Fibroblast of villous mesenchyme (primary cell): ENCODE data around the gene MAOB. TPM values are rescaled to one million over a fixed set of nuclear protein-coding genes. Genes with fewer than 3 reads are reported as not detected.

Experiments
- DNase-seq: peaks from one replicate; pipeline ENCODE4 v3.0.0-alpha.2; 2010; ENCODE audit warnings: low read depth
- H3K4me3 ChIP-seq: 2 replicates; pipeline ENCODE4 v1.5.1; 2011; ENCODE audit warnings: low read depth, mild to moderate bottlenecking, low read length
- CTCF ChIP-seq: IDR thresholded peaks from 2 replicates; pipeline ENCODE4 v1.5.1; 2012; ENCODE audit warnings: low read depth, mild to moderate bottlenecking, low read length; ENCODE audit not compliant: insufficient read depth
- total RNA-seq: library from RNA; depleted of rRNA; stranded (reverse); fragments of >200 nt; gene quantifications from 2 replicates; pipeline ENCODE4 v1.2.3, GENCODE V29; 2012

Gene MAOB
- total RNA-seq, 1 donor, result 0.43 TPM

DNA sequence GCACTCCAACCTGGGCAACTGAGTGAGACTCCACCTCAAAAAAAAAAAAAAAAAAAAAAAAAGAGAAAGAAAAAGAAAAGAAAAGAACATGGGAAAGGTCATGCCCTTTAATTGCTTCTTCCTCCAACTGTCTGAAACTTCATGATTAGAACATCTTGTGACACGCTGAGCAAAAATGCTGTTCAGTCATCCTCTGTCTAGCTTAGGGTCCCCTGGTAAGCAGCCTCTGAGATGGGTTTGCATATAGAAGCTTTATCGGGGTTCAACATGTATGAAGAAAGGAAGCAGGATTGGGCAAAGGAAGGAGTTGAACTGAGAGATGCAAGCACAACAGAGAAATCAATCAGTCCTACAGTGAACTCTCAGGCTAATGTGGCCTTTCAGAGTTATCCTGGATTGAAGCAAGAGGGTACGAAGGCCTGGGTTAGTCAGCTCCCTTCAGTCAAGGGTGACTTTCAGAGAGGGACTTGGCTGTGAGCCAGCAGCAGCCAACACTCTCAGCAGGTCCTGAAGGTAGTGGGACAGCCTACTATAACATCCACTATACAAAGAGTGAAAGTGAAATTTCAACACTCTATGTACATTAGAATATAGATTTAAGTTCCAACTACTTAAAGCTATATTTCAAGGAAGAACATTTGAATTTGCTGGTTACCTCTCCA, 11.4 kb downstream of the MAOB start:
- TF ChIP-seq CTCF, result no peak
- no peak for DNase-seq
- H3K4me3 ChIP-seq, result no peak overlapping the region

- DNase-seq, result no peak
Observed at GRCh38 chrX:43870011-43870410, 12.2 kb downstream of the MAOB start.

GRCh38 chrX:43868791-43869190, 13.5 kb downstream of the MAOB start:
- TF ChIP-seq CTCF, result no peak
- no peak for DNase-seq
- H3K4me3 ChIP-seq, result no peak overlapping the region

More at GRCh38 chrX:43870011-43870410, 12.2 kb downstream of the MAOB start:
- TF ChIP-seq CTCF, result no peak
- H3K4me3 ChIP-seq, result no peak overlapping the region

DNA sequence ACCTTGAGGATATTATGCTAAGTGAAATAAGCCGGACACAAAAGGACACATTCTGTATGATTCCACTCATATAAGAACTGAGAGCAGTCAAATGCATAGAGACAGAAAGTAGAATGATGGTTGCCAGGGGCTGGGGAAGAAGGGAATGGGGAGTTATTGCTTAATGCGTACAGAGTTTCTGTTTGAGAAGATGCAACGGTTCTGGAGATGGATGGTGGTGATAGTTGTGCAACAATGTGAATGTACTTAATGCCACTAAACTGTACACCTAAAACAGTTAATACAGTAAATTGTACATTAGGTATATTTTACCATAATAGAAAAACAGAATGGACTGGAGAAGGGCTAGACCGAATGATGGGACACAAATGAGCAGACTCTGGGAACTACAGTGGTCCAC, 15.8 kb downstream of the MAOB start:
- DNase-seq, result no peak
- no peak for TF ChIP-seq CTCF
- H3K4me3 ChIP-seq, result no peak overlapping the region

- TF ChIP-seq CTCF, result no peak
- no peak overlapping the region for H3K4me3 ChIP-seq
- no peak for DNase-seq
Observed at GRCh38 chrX:43865791-43866190, 16.5 kb downstream of the MAOB start.

- TF ChIP-seq CTCF, result no peak
- H3K4me3 ChIP-seq, result no peak overlapping the region
- no peak for DNase-seq
Observed at GRCh38 chrX:43862434-43862833, 19.8 kb downstream of the MAOB start.

- DNase-seq, result no peak
- no peak for TF ChIP-seq CTCF
- H3K4me3 ChIP-seq, result no peak overlapping the region
Observed at GRCh38 chrX:43861750-43862149, 20.5 kb downstream of the MAOB start.
